ENCODE measurements around the gene LRP1B.

Gene LRP1B

DNA sequence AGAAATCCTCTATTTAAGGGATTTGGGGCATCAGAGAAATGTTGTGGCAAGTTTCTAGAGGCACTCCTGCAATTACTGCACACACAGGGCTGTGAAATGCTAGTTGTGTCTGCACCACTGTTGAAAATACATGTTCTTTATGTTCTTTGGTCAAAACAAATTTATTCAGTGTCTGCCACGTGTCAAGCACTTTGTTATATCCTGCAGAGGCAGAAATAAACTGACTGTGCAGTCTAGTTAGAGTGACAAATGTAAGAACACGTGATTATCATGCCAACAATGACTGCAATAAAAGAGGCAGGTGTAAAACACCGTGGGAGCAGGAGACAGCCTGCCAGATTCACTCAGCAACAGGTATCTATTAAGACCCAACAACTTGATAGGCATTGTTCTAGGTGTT is 423.3 kb downstream of the LRP1B start:
- TF ChIP-seq YY1 (IDR thresholded peaks at IDR 0.05; ENCODE audit: low read depth) (no peak), FOXM1 (IDR thresholded peaks at IDR 0.05; ENCODE audit: borderline replicate concordance, low read depth) (no peak), TCF12 (IDR thresholded peaks at IDR 0.05; ENCODE audit: low read depth) (no peak), TAF1 (IDR thresholded peaks at IDR 0.05; ENCODE audit: low read depth) (no peak), CEBPB (IDR thresholded peaks at IDR 0.05) (no peak)
- TF ChIP-seq, protein P1, sequence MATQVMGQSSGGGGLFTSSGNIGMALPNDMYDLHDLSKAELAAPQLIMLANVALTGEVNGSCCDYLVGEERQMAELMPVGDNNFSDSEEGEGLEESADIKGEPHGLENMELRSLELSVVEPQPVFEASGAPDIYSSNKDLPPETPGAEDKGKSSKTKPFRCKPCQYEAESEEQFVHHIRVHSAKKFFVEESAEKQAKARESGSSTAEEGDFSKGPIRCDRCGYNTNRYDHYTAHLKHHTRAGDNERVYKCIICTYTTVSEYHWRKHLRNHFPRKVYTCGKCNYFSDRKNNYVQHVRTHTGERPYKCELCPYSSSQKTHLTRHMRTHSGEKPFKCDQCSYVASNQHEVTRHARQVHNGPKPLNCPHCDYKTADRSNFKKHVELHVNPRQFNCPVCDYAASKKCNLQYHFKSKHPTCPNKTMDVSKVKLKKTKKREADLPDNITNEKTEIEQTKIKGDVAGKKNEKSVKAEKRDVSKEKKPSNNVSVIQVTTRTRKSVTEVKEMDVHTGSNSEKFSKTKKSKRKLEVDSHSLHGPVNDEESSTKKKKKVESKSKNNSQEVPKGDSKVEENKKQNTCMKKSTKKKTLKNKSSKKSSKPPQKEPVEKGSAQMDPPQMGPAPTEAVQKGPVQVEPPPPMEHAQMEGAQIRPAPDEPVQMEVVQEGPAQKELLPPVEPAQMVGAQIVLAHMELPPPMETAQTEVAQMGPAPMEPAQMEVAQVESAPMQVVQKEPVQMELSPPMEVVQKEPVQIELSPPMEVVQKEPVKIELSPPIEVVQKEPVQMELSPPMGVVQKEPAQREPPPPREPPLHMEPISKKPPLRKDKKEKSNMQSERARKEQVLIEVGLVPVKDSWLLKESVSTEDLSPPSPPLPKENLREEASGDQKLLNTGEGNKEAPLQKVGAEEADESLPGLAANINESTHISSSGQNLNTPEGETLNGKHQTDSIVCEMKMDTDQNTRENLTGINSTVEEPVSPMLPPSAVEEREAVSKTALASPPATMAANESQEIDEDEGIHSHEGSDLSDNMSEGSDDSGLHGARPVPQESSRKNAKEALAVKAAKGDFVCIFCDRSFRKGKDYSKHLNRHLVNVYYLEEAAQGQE (IDR thresholded peaks at IDR 0.05; ENCODE audit: low read depth), result no peak
- TF ChIP-seq, protein P2, sequence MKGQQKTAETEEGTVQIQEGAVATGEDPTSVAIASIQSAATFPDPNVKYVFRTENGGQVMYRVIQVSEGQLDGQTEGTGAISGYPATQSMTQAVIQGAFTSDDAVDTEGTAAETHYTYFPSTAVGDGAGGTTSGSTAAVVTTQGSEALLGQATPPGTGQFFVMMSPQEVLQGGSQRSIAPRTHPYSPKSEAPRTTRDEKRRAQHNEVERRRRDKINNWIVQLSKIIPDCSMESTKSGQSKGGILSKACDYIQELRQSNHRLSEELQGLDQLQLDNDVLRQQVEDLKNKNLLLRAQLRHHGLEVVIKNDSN (IDR thresholded peaks at IDR 0.05), result no peak

DNA sequence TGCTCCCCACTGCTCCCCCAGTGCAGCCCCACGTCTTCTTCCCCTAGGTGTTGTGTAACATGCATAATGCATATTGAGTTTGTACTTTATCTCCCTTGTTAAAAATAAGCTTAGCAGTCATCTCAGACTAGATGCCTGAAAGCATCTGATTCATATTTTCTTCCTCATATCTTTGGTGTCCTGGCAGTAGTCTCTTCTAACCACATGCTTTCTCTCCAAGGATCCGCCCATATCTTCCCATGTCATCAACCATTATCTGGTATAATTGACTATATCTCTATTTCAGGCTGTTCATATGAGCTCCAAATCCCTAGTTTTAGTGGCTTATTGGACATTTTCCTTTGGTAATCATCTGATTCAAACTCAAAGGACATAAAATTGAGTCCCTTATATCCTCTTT is 426.3 kb downstream of the LRP1B start:
- TF ChIP-seq EGR1 (IDR thresholded peaks at IDR 0.05) (no peak), YY1 (IDR thresholded peaks at IDR 0.05; ENCODE audit: low read depth) (no peak), CREB1 (IDR thresholded peaks at IDR 0.05; ENCODE audit: low read depth) (no peak), NFIC (IDR thresholded peaks at IDR 0.05) (no peak), TCF12 (IDR thresholded peaks at IDR 0.05; ENCODE audit: low read depth) (no peak), CEBPB (IDR thresholded peaks at IDR 0.05) (no peak), TEAD4 (IDR thresholded peaks at IDR 0.05) (no peak), FOXM1 (IDR thresholded peaks at IDR 0.05; ENCODE audit: borderline replicate concordance, low read depth) (no peak), ZBTB7A (IDR thresholded peaks at IDR 0.05; ENCODE audit: low read depth) (no peak), EP300 (IDR thresholded peaks at IDR 0.05; ENCODE audit: borderline replicate concordance) (no peak), RAD21 (IDR thresholded peaks at IDR 0.05; ENCODE audit: low read depth) (no peak), TAF1 (IDR thresholded peaks at IDR 0.05; ENCODE audit: low read depth) (no peak)
- TF ChIP-seq, protein P3, sequence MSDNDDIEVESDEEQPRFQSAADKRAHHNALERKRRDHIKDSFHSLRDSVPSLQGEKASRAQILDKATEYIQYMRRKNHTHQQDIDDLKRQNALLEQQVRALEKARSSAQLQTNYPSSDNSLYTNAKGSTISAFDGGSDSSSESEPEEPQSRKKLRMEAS (IDR thresholded peaks at IDR 0.05), result no peak
- TF ChIP-seq, protein P1 (IDR thresholded peaks at IDR 0.05; ENCODE audit: low read depth), result no peak
- TF ChIP-seq, protein P2 (IDR thresholded peaks at IDR 0.05), result no peak

DNA sequence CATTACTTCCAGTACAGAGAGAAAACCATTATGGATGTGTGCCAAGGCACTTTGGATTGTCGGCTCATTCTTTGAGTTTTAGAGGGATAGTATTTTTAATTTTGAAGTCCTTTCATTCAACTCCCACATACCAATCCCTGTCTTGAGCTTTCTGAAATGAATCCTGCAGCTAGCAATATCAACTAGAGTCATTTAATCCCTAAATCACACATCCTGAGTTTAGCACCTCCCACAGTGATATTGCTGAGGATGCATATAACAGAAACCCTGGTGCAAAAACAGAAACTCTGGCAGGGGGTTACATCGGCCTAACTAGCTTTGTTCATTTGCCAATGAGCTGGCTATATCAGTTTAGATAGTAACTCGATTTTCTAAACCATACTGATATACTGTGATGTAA is 427.3 kb downstream of the LRP1B start:
- TF ChIP-seq YY1 (IDR thresholded peaks at IDR 0.05; ENCODE audit: low read depth) (no peak), FOXM1 (IDR thresholded peaks at IDR 0.05; ENCODE audit: borderline replicate concordance, low read depth) (no peak), TAF1 (IDR thresholded peaks at IDR 0.05; ENCODE audit: low read depth) (no peak), EP300 (IDR thresholded peaks at IDR 0.05; ENCODE audit: borderline replicate concordance) (no peak), TEAD4 (IDR thresholded peaks at IDR 0.05) (no peak), RAD21 (IDR thresholded peaks at IDR 0.05; ENCODE audit: low read depth) (no peak)
- TF ChIP-seq, protein P2 (IDR thresholded peaks at IDR 0.05), result no peak
- TF ChIP-seq, protein P3 (IDR thresholded peaks at IDR 0.05), result no peak

DNA sequence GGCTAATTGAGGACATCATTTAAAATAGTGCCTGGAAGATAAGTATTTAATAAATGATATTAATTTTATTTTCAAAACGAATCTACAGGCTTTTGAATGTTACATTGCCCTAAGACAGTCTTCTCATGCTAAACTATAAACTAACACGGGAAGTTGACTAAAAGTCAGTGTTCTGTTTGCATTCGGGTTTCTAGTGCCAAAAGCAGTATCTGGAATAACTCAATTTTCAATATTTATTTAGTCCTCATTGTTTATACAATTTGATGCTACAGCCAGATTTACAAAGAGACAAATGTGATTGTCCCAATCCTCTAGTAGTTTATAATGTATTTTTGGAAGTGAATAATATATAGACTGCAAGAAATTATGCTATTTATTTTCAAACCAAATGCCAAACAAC is 429.2 kb downstream of the LRP1B start:
- no peak for TF ChIP-seq FOXM1 (IDR thresholded peaks at IDR 0.05; ENCODE audit: borderline replicate concordance, low read depth)
- TF ChIP-seq ZBTB7A (IDR thresholded peaks at IDR 0.05; ENCODE audit: low read depth), result no peak
- TF ChIP-seq YY1 (IDR thresholded peaks at IDR 0.05; ENCODE audit: low read depth), result no peak
- TF ChIP-seq, protein P2 (IDR thresholded peaks at IDR 0.05), result no peak
- TF ChIP-seq CREB1 (IDR thresholded peaks at IDR 0.05; ENCODE audit: low read depth), result no peak
- TF ChIP-seq EP300 (IDR thresholded peaks at IDR 0.05; ENCODE audit: borderline replicate concordance), result no peak
- no peak for TF ChIP-seq RAD21 (IDR thresholded peaks at IDR 0.05; ENCODE audit: low read depth)
- no peak for TF ChIP-seq NFIC (IDR thresholded peaks at IDR 0.05)
- TF ChIP-seq TEAD4 (IDR thresholded peaks at IDR 0.05), result no peak
- no peak for TF ChIP-seq EGR1 (IDR thresholded peaks at IDR 0.05)
- TF ChIP-seq, protein P3 (IDR thresholded peaks at IDR 0.05), result no peak
- no peak for TF ChIP-seq TCF12 (IDR thresholded peaks at IDR 0.05; ENCODE audit: low read depth)
- TF ChIP-seq CEBPB (IDR thresholded peaks at IDR 0.05), result no peak
- TF ChIP-seq TAF1 (IDR thresholded peaks at IDR 0.05; ENCODE audit: low read depth), result no peak
- TF ChIP-seq, protein P1 (IDR thresholded peaks at IDR 0.05; ENCODE audit: low read depth), result no peak

Measured in Ishikawa (cell line).